ENCODE measurements around the gene NFIX.

Gene NFIX

GRCh38 chr19:13019332-13019731, 24.1 kb downstream of the NFIX start:
- no peak for DNase-seq (ENCODE audit: low read depth in 2 of 2, low spot score in 1 of 2)

GRCh38 chr19:13020002-13020414, 24.7 kb downstream of the NFIX start:
- DNase-seq (ENCODE audit: low read depth in 2 of 2, low spot score in 1 of 2), result no peak

- no peak for DNase-seq (ENCODE audit: low read depth in 2 of 2, low spot score in 1 of 2)
Observed at GRCh38 chr19:13022111-13022858, 27.0 kb downstream of the NFIX start.

GRCh38 chr19:13022859-13023636, 27.8 kb downstream of the NFIX start:
- DNase-seq (ENCODE audit: low read depth in 2 of 2, low spot score in 1 of 2), result no peak

GRCh38 chr19:13023656-13024055, 28.4 kb downstream of the NFIX start:
- DNase-seq (ENCODE audit: low read depth in 2 of 2, low spot score in 1 of 2), result no peak

GRCh38 chr19:13024126-13024950, 29.1 kb downstream of the NFIX start:
- DNase-seq (ENCODE audit: low read depth in 2 of 2, low spot score in 1 of 2), result no peak

GRCh38 chr19:13024951-13025697, 29.8 kb downstream of the NFIX start:
- DNase-seq (ENCODE audit: low read depth in 2 of 2, low spot score in 1 of 2), result no peak

GRCh38 chr19:13025819-13026456, 30.7 kb downstream of the NFIX start:
- DNase-seq (ENCODE audit: low read depth in 2 of 2, low spot score in 1 of 2), result no peak

GRCh38 chr19:13026462-13027370, 31.4 kb downstream of the NFIX start:
- no peak for DNase-seq (ENCODE audit: low read depth in 2 of 2, low spot score in 1 of 2)

GRCh38 chr19:13027557-13027956, 32.3 kb downstream of the NFIX start:
- no peak for DNase-seq (ENCODE audit: low read depth in 2 of 2, low spot score in 1 of 2)

GRCh38 chr19:13028027-13028426, 32.8 kb downstream of the NFIX start:
- DNase-seq (ENCODE audit: low read depth in 2 of 2, low spot score in 1 of 2), result no peak

- no peak for DNase-seq (ENCODE audit: low read depth in 2 of 2, low spot score in 1 of 2)
Observed at GRCh38 chr19:13029301-13029880, 34.1 kb downstream of the NFIX start.

- DNase-seq (ENCODE audit: low read depth in 2 of 2, low spot score in 1 of 2), result no peak
Observed at GRCh38 chr19:13029893-13030292, 34.6 kb downstream of the NFIX start.

GRCh38 chr19:13031917-13032623, 36.8 kb downstream of the NFIX start:
- no peak for DNase-seq (ENCODE audit: low read depth in 2 of 2, low spot score in 1 of 2)

GRCh38 chr19:13032837-13033236, 37.6 kb downstream of the NFIX start:
- no peak for DNase-seq (ENCODE audit: low read depth in 2 of 2, low spot score in 1 of 2)

GRCh38 chr19:13033244-13033643, 38.0 kb downstream of the NFIX start:
- DNase-seq (ENCODE audit: low read depth in 2 of 2, low spot score in 1 of 2), result no peak

- DNase-seq (ENCODE audit: low read depth in 2 of 2, low spot score in 1 of 2), result peak in 1 of 2 donors; percentile 22
Observed at GRCh38 chr19:13033819-13034611, 38.7 kb downstream of the NFIX start.

GRCh38 chr19:13034636-13035035, 39.4 kb downstream of the NFIX start:
- DNase-seq (ENCODE audit: low read depth in 2 of 2, low spot score in 1 of 2), result no peak

Measured in stimulated activated CD8-positive, alpha-beta memory T cell treated with anti-CD3 and anti-CD28 coated beads, Interleukin-4, amount 100 ng/mL, for 4 hours (primary cell).